Measurements from ENCODE around the gene RAB11FIP3. TPM values are rescaled to one million over a fixed set of nuclear protein-coding genes. Genes with fewer than 3 reads are reported as not detected.

RAB11FIP3 gene
- polyA plus RNA-seq, 2 of the 4 experiments (the other 2 are of a cell fraction) = 6.7 to 18.0 TPM

DNA sequence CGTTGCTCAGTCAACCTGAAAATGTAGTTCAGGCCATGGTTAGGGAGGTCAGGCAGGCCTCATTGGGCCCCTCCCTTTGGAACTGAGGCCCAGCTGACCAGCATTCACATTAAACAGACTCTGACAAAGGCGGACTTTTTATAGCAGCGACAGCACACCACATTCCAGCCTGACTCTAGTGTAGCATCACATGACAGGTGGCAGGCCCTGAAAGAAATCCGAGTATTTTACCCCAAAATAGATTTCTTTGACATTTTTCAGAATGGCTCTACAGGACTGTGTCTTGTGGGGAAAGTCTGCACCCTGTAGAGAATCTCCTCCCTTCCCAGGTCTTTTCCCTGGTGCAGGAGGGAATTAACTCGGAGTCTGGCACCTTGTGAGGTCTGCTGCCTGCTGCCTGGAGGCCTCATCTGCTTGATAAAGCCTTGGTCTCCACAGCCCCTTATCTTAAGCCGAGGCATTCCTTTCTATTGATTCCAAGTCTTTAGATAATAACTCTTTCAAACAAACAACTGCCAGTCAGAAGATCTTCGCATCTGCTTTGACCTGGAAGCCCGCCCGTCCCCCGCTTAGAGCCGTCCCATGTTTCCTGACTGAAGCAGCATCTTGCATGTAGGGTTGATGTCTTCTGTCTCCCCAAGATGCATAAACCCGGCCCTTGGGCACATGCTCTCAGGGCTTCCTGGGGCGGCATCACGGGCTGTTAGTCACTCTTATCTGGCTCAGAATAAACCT is 58.1 kb downstream of the RAB11FIP3 start:
- ChIA-PET POLR2A (no interaction called here), CTCF (interaction anchor here (1.1 kb wide), 1 partner anchor 418 kb away, joined by 3 read pairs; no protein-coding TSS in a partner anchor)
- DNase-seq (ENCODE audit: low read depth in 1 of 2, low spot score in 1 of 2) (no peak), FAIRE-seq (no peak), ATAC-seq (no peak)
- Histone ChIP-seq H3K4me1 (no peaks in the 10 kb centered on the region), H3K9me3 (no peaks in the 10 kb centered on the region), H3K4me2 (no peak overlapping the region), H3K4me3 (no peak overlapping the region), H3K27ac (no peak overlapping the region)
- TF ChIP-seq, protein P1, sequence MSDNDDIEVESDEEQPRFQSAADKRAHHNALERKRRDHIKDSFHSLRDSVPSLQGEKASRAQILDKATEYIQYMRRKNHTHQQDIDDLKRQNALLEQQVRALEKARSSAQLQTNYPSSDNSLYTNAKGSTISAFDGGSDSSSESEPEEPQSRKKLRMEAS (IDR thresholded peaks at IDR 0.05) = no peak
- 91% methylated on average over 14 of the region's 14 CpGs for WGBS (ENCODE audit: missing lambda C conversion rate)

DNA sequence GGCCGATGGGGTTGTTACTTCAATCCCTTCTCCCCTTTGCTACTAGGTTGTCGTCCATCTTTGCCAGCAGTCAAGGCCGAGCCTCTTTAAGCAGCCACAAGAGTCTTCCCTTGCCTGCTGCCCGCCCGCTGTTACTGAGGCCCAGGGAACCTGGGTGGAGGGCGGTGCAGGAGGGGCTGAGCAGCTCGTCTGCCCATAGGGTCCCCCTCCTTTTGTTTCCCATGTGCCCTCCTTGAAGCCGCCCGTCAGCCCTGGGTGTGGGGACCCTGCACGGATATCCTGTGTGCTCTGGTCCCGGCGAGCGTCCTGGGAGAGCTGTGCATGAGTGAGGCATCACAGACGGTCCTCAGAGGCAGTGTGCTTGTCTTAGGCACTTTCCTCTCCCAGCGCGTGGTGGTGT is 64.2 kb downstream of the RAB11FIP3 start:
- Histone ChIP-seq H3K4me2 (no peak overlapping the region), H3K4me1 (no peaks in the 10 kb centered on the region), H3K9me3 (no peaks in the 10 kb centered on the region), H3K4me3 (no peak overlapping the region), H3K27ac (no peak overlapping the region)
- 88% methylated on average over 16 of the region's 16 CpGs for WGBS (ENCODE audit: missing lambda C conversion rate)
- FAIRE-seq (no peak), ATAC-seq (no peak), DNase-seq (ENCODE audit: low read depth in 1 of 2, low spot score in 1 of 2) (no peak)
- POLR2A ChIA-PET = no interaction called here
- TF ChIP-seq RCOR1 (IDR thresholded peaks at IDR 0.05; ENCODE audit: low read depth, low read length) = no peak
- no peak for TF ChIP-seq MYC (IDR thresholded peaks at IDR 0.05; ENCODE audit: borderline replicate concordance, low read length)
- TF ChIP-seq, protein P1 (IDR thresholded peaks at IDR 0.05) = no peak
- CTCF ChIA-PET = interaction anchor here (0.9 to 4.8 kb wide), 4 partner anchors 10 to 332 kb away, joined by 3 to 30 read pairs (median 10); no protein-coding TSS in a partner anchor

DNA sequence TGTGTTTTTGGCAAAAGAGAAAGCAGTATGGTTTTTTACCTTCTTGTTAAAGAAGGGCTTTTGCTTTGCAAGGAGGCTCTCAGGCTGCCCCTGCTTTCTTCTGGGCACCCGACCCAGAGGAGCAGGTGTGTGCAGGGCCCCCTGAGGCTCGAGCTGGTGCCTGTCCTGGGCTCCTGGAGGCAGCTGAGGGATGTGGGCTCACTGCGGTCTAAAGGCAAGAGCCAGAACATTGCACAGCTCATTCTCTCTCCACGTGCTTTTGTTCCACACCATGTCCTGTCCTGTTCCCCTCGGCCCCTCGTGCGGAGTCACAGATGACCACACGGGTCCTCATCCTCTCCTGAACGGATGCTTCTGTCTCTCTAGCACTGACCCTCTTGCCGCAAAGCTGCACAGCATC is 65.3 kb downstream of the RAB11FIP3 start:
- H3K4me2 ChIP-seq = no peak overlapping the region
- DNase-seq (ENCODE audit: low read depth in 1 of 2, low spot score in 1 of 2) = no peak
- no peak for ATAC-seq
- H3K4me1 ChIP-seq = no peaks in the 10 kb centered on the region
- H3K27ac ChIP-seq = no peak overlapping the region
- WGBS (ENCODE audit: missing lambda C conversion rate) = 86% methylated on average over 10 of the region's 10 CpGs
- no peak for FAIRE-seq
- H3K4me3 ChIP-seq = no peak overlapping the region
- CTCF ChIA-PET = interaction anchor here (2.0 to 4.8 kb wide), 3 partner anchors 8 to 13 kb away, joined by 6 to 30 read pairs (median 17); no protein-coding TSS in a partner anchor
- TF ChIP-seq KDM1A (IDR thresholded peaks at IDR 0.05; ENCODE audit: low read depth) (no peak), CBX8 (IDR thresholded peaks at IDR 0.05) (no peak), BHLHE40 (IDR thresholded peaks at IDR 0.05; ENCODE audit: low read depth, low read length) (no peak), EP300 (IDR thresholded peaks at IDR 0.05) (no peak), HEYL (CRISPR knock-in tag; IDR thresholded peaks at IDR 0.05) (no peak), HDAC2 (IDR thresholded peaks at IDR 0.05) (no peak), PHF8 (IDR thresholded peaks at IDR 0.05; ENCODE audit: borderline replicate concordance, low read depth) (no peak), HOXB5 (CRISPR knock-in tag; IDR thresholded peaks at IDR 0.05) (no peak), ZFP36 (IDR thresholded peaks at IDR 0.05; ENCODE audit: borderline replicate concordance, partially characterized antibody) (no peak), CBX2 (IDR thresholded peaks at IDR 0.05; ENCODE audit: borderline replicate concordance, low read depth) (no peak), RAD21 (conservative IDR thresholded peaks at IDR 0.05 in 1 of 2, IDR thresholded peaks at IDR 0.05 in 1 of 2) (no peak)
- TF ChIP-seq, protein P2, sequence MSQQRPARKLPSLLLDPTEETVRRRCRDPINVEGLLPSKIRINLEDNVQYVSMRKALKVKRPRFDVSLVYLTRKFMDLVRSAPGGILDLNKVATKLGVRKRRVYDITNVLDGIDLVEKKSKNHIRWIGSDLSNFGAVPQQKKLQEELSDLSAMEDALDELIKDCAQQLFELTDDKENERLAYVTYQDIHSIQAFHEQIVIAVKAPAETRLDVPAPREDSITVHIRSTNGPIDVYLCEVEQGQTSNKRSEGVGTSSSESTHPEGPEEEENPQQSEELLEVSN (IDR thresholded peaks at IDR 0.05; ENCODE audit: borderline replicate concordance, low read depth) = no peak
- TF ChIP-seq, protein P3, sequence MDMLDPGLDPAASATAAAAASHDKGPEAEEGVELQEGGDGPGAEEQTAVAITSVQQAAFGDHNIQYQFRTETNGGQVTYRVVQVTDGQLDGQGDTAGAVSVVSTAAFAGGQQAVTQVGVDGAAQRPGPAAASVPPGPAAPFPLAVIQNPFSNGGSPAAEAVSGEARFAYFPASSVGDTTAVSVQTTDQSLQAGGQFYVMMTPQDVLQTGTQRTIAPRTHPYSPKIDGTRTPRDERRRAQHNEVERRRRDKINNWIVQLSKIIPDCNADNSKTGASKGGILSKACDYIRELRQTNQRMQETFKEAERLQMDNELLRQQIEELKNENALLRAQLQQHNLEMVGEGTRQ (IDR thresholded peaks at IDR 0.05) = no peak
- TF ChIP-seq, protein P1 (IDR thresholded peaks at IDR 0.05) = no peak
- TF ChIP-seq, protein P4, sequence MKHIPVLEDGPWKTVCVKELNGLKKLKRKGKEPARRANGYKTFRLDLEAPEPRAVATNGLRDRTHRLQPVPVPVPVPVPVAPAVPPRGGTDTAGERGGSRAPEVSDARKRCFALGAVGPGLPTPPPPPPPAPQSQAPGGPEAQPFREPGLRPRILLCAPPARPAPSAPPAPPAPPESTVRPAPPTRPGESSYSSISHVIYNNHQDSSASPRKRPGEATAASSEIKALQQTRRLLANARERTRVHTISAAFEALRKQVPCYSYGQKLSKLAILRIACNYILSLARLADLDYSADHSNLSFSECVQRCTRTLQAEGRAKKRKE (CRISPR knock-in tag; IDR thresholded peaks at IDR 0.05; ENCODE audit: low read depth) = no peak
- H3K9me3 ChIP-seq = no peaks in the 10 kb centered on the region
- POLR2A ChIA-PET = no interaction called here

All from A549 (cell line).